SK-N-SH treated with all-trans-retinoic acid at 6 μM for 48 hours (cell line): ENCODE data around the gene SDF4.

Source experiments
- ATAC-seq: fragments of 200-7000 bp; cut with Tn5 transposase; 3 replicates; pipeline ENCODE4 v1.9.1; 2020; ENCODE audit warnings: mild to moderate bottlenecking, moderate library complexity
- ARNTL ChIP-seq: fragments of 450-650 bp; formaldehyde crosslinking; IDR thresholded peaks from 2 replicates; pipeline ENCODE4 v1.5.0; 2020; ENCODE audit warnings: low read depth, mild to moderate bottlenecking, moderate library complexity, borderline replicate concordance
- BACH2 ChIP-seq: fragments of 250-450 bp; sonication (Bioruptor Pico); IDR thresholded peaks from 2 replicates; pipeline ENCODE4 v1.9.0; 2021; ENCODE audit warnings: mild to moderate bottlenecking, borderline replicate concordance
- CREB5 ChIP-seq: fragments of 250-450 bp; sonication (Bioruptor Pico); IDR thresholded peaks from 2 replicates; pipeline ENCODE4 v1.5.1; 2020; ENCODE audit warnings: low read depth, mild to moderate bottlenecking, moderate library complexity
- CSDC2 ChIP-seq: fragments of 250-450 bp; sonication (Bioruptor Pico); IDR thresholded peaks from 2 replicates; pipeline ENCODE4 v1.5.0; 2020; ENCODE audit warnings: mild to moderate bottlenecking, moderate library complexity
- ESRRG ChIP-seq: fragments of 250-450 bp; sonication (Bioruptor Pico); IDR thresholded peaks from 2 replicates; pipeline ENCODE4 v1.6.1; 2021; ENCODE audit warnings: mild to moderate bottlenecking
- GLIS3 ChIP-seq: fragments of 250-450 bp; sonication (Bioruptor Pico); IDR thresholded peaks from 2 replicates; pipeline ENCODE4 v1.5.0; 2020; ENCODE audit warnings: mild to moderate bottlenecking, moderate library complexity
- ISL1 ChIP-seq: fragments of 250-450 bp; sonication (Bioruptor Pico); IDR thresholded peaks from 2 replicates; pipeline ENCODE4 v2.1.2; 2022; ENCODE audit warnings: mild to moderate bottlenecking, moderate library complexity
- OSR1 ChIP-seq: fragments of 250-450 bp; sonication (Bioruptor Pico); IDR thresholded peaks from 2 replicates; pipeline ENCODE4 v1.8.0; 2022; ENCODE audit warnings: moderate library complexity, mild to moderate bottlenecking, inconsistent platforms
- PATZ1 ChIP-seq: fragments of 250-450 bp; sonication (Bioruptor Pico); IDR thresholded peaks from 2 replicates; pipeline ENCODE4 v1.8.0; 2020; ENCODE audit warnings: mild to moderate bottlenecking, moderate library complexity, borderline replicate concordance
- POU6F1 ChIP-seq: fragments of 250-450 bp; sonication (Bioruptor Pico); IDR thresholded peaks from 2 replicates; pipeline ENCODE4 v1.8.0; 2021; ENCODE audit warnings: low read depth, mild to moderate bottlenecking, moderate library complexity, borderline replicate concordance
- PPARA ChIP-seq: fragments of 250-450 bp; sonication (Bioruptor Pico); IDR thresholded peaks from 2 replicates; pipeline ENCODE4 v1.5.0; 2020; ENCODE audit warnings: mild to moderate bottlenecking, borderline replicate concordance
- RARB ChIP-seq: fragments of 250-450 bp; sonication (Bioruptor Pico); IDR thresholded peaks from 2 replicates; pipeline ENCODE4 v1.8.0; 2021; ENCODE audit warnings: mild to moderate bottlenecking, moderate library complexity
- SNAI2 ChIP-seq: fragments of 250-450 bp; sonication (Bioruptor Pico); IDR thresholded peaks from 2 replicates; pipeline ENCODE4 v1.5.0; 2020; ENCODE audit warnings: mild to moderate bottlenecking, moderate library complexity
- TOX ChIP-seq: fragments of 250-450 bp; sonication (Bioruptor Pico); IDR thresholded peaks from 2 replicates; pipeline ENCODE4 v1.8.0; 2021; ENCODE audit warnings: mild to moderate bottlenecking, moderate library complexity, borderline replicate concordance
- TSHZ2 ChIP-seq: fragments of 250-450 bp; sonication (Bioruptor Pico); IDR thresholded peaks from 2 replicates; pipeline ENCODE4 v1.5.0; 2020; ENCODE audit warnings: mild to moderate bottlenecking, moderate library complexity
- ZC3H10 ChIP-seq: fragments of 250-450 bp; sonication (Bioruptor Pico); IDR thresholded peaks from 2 replicates; pipeline ENCODE4 v1.5.1; 2021; ENCODE audit warnings: mild to moderate bottlenecking, moderate library complexity
- ZFP3 ChIP-seq: fragments of 250-450 bp; sonication (Bioruptor Pico); IDR thresholded peaks from 2 replicates; pipeline ENCODE4 v1.5.0; 2020; ENCODE audit warnings: mild to moderate bottlenecking, moderate library complexity
- ZFP30 ChIP-seq: fragments of 450-650 bp; formaldehyde crosslinking; IDR thresholded peaks from 2 replicates; pipeline ENCODE4 v1.5.0; 2022; ENCODE audit warnings: mild to moderate bottlenecking, moderate library complexity
- ZNF565 ChIP-seq: fragments of 450-650 bp; formaldehyde crosslinking; conservative IDR thresholded peaks from 2 replicates; pipeline ENCODE4 v1.5.0; 2020; ENCODE audit warnings: low read depth, mild to moderate bottlenecking, moderate library complexity
- ZNF8 ChIP-seq: fragments of 450-650 bp; formaldehyde crosslinking; IDR thresholded peaks from 2 replicates; pipeline ENCODE4 v1.5.0; 2020; ENCODE audit warnings: mild to moderate bottlenecking, moderate library complexity

The SDF4 gene

GRCh38 chr1:1204425-1204920 lies 27.3 kb downstream of the SDF4 start:
- no peak for ATAC-seq
- TF ChIP-seq ZFP30 (CRISPR knock-in tag) (no peak), SNAI2 (no peak), CSDC2 (no peak), BACH2 (CRISPR knock-in tag) (no peak), ZNF8 (CRISPR knock-in tag) (no peak), OSR1 (CRISPR knock-in tag) (no peak), PATZ1 (CRISPR knock-in tag) (no peak), ZNF565 (CRISPR knock-in tag) (no peak)

GRCh38 chr1:1203561-1204424 lies 28.0 kb downstream of the SDF4 start:
- TF ChIP-seq ESRRG (CRISPR knock-in tag) (no peak), CSDC2 (no peak), ZFP30 (CRISPR knock-in tag) (no peak), ISL1 (CRISPR knock-in tag) (no peak), RARB (no peak), ZFP3 (CRISPR knock-in tag) (no peak), PPARA (no peak), ARNTL (CRISPR knock-in tag) (no peak), SNAI2 (no peak), ZNF565 (CRISPR knock-in tag) (no peak), PATZ1 (CRISPR knock-in tag) (no peak), TOX (no peak), POU6F1 (CRISPR knock-in tag) (no peak), BACH2 (CRISPR knock-in tag) (no peak), ZC3H10 (CRISPR knock-in tag) (no peak), TSHZ2 (CRISPR knock-in tag) (no peak)
- TF ChIP-seq, all 23 proteins: peak for 0

GRCh38 chr1:1202831-1203560 lies 28.8 kb downstream of the SDF4 start:
- TF ChIP-seq CREB5 (CRISPR knock-in tag), result no peak
- no peak for TF ChIP-seq ZC3H10 (CRISPR knock-in tag)
- no peak for TF ChIP-seq ZNF565 (CRISPR knock-in tag)
- TF ChIP-seq ISL1 (CRISPR knock-in tag), result no peak
- no peak for TF ChIP-seq PATZ1 (CRISPR knock-in tag)
- no peak for TF ChIP-seq GLIS3 (CRISPR knock-in tag)
- TF ChIP-seq ZFP3 (CRISPR knock-in tag), result no peak
- TF ChIP-seq, all 23 proteins: peak for 0
- ATAC-seq, result no peak

More at GRCh38 chr1:1203561-1204424, 28.0 kb downstream of the SDF4 start:
- no peak for ATAC-seq
